ENCODE data around the gene MLST8. TPM values are rescaled to one million over a fixed set of nuclear protein-coding genes. Genes with fewer than 3 reads are reported as not detected.

The MLST8 gene
- total RNA-seq, 1 donor, result 30.8 TPM

- H3K9me3 ChIP-seq (ENCODE audit: low read depth, low read length), result no peaks in the 10 kb centered on the region
- no peak for DNase-seq (ENCODE audit: insufficient read length, low spot score, missing footprints)
- no peak overlapping the region for H2AFZ ChIP-seq (ENCODE audit: low read length)
- no peak overlapping the region for H3K4me3 ChIP-seq (ENCODE audit: insufficient read depth, low read length)
- TF ChIP-seq CTCF (IDR thresholded peaks at IDR 0.05; ENCODE audit: extremely low read depth, low read depth, low read length), result no peak
- no peaks in the 10 kb centered on the region for H3K27me3 ChIP-seq (ENCODE audit: insufficient read depth, low read length)
- peaks cover 8% of the 10 kb centered on the region for H4K20me1 ChIP-seq (ENCODE audit: insufficient read depth, low read length)
- no peaks in the 10 kb centered on the region for H3K79me2 ChIP-seq (ENCODE audit: insufficient read depth, low read length)
- peaks cover 34% of the 10 kb centered on the region for H3K36me3 ChIP-seq (ENCODE audit: insufficient read depth, low read length)
- no peak overlapping the region for H3K27ac ChIP-seq (ENCODE audit: low read depth, low read length)
- no peaks in the 10 kb centered on the region for H3K4me1 ChIP-seq (ENCODE audit: insufficient read depth, low read length)
- H3K4me2 ChIP-seq (ENCODE audit: insufficient read depth, low read length), result no peak overlapping the region
Observed at GRCh38 chr16:2179107-2179501, 26.1 kb upstream of the MLST8 start.

DNA sequence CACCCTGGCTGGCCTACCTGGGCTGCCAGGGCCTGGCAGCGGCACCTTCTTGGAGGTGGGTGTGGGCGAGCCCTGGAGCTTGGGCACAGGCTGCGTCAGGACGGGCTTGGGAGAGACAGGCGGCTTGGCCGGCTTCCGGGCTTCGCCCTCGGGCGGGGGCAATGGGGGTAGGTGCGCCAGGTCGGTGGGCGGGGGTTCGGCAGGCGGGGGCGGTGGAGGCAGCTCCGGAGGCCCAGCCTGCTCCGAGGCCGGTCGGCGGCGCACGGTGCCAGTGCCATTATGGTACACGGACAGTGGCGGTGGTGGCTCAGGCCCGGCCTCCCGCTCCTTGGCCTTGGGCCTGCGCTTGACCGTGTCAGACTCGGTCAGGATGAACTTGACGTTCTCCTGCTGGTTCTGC is 25.7 kb upstream of the MLST8 start:
- H3K27ac ChIP-seq (ENCODE audit: low read depth, low read length), result no peak overlapping the region
- no peaks in the 10 kb centered on the region for H3K79me2 ChIP-seq (ENCODE audit: insufficient read depth, low read length)
- no peaks in the 10 kb centered on the region for H3K9me3 ChIP-seq (ENCODE audit: low read depth, low read length)
- H3K27me3 ChIP-seq (ENCODE audit: insufficient read depth, low read length), result no peaks in the 10 kb centered on the region
- H4K20me1 ChIP-seq (ENCODE audit: insufficient read depth, low read length), result peaks cover 4% of the 10 kb centered on the region
- H2AFZ ChIP-seq (ENCODE audit: low read length), result no peak overlapping the region
- no peak for DNase-seq (ENCODE audit: insufficient read length, low spot score, missing footprints)
- H3K4me1 ChIP-seq (ENCODE audit: insufficient read depth, low read length), result no peaks in the 10 kb centered on the region
- TF ChIP-seq CTCF (IDR thresholded peaks at IDR 0.05; ENCODE audit: extremely low read depth, low read depth, low read length), result no peak
- H3K36me3 ChIP-seq (ENCODE audit: insufficient read depth, low read length), result peaks cover 30% of the 10 kb centered on the region
- no peak overlapping the region for H3K4me3 ChIP-seq (ENCODE audit: insufficient read depth, low read length)
- no peak overlapping the region for H3K4me2 ChIP-seq (ENCODE audit: insufficient read depth, low read length)

- Histone ChIP-seq H3K4me3 (ENCODE audit: insufficient read depth, low read length) (no peak overlapping the region), H3K27ac (ENCODE audit: low read depth, low read length) (no peak overlapping the region), H3K9me3 (ENCODE audit: low read depth, low read length) (no peaks in the 10 kb centered on the region), H3K36me3 (ENCODE audit: insufficient read depth, low read length) (peaks cover 22% of the 10 kb centered on the region), H3K79me2 (ENCODE audit: insufficient read depth, low read length) (no peaks in the 10 kb centered on the region), H4K20me1 (ENCODE audit: insufficient read depth, low read length) (peaks cover 4% of the 10 kb centered on the region), H2AFZ (ENCODE audit: low read length) (no peak overlapping the region), H3K4me1 (ENCODE audit: insufficient read depth, low read length) (no peaks in the 10 kb centered on the region), H3K4me2 (ENCODE audit: insufficient read depth, low read length) (no peak overlapping the region), H3K27me3 (ENCODE audit: insufficient read depth, low read length) (no peaks in the 10 kb centered on the region)
- no peak for DNase-seq (ENCODE audit: insufficient read length, low spot score, missing footprints)
- TF ChIP-seq CTCF (IDR thresholded peaks at IDR 0.05; ENCODE audit: extremely low read depth, low read depth, low read length), result no peak
Observed at GRCh38 chr16:2180461-2180860, 24.8 kb upstream of the MLST8 start.

- TF ChIP-seq CTCF (IDR thresholded peaks at IDR 0.05; ENCODE audit: extremely low read depth, low read depth, low read length), result no peak
- DNase-seq (ENCODE audit: insufficient read length, low spot score, missing footprints), result no peak
- Histone ChIP-seq H3K9me3 (ENCODE audit: low read depth, low read length) (no peaks in the 10 kb centered on the region), H3K27me3 (ENCODE audit: insufficient read depth, low read length) (no peaks in the 10 kb centered on the region), H3K4me2 (ENCODE audit: insufficient read depth, low read length) (no peak overlapping the region), H4K20me1 (ENCODE audit: insufficient read depth, low read length) (peaks cover 4% of the 10 kb centered on the region), H3K79me2 (ENCODE audit: insufficient read depth, low read length) (no peaks in the 10 kb centered on the region), H3K4me1 (ENCODE audit: insufficient read depth, low read length) (no peaks in the 10 kb centered on the region), H3K4me3 (ENCODE audit: insufficient read depth, low read length) (no peak overlapping the region), H2AFZ (ENCODE audit: low read length) (no peak overlapping the region), H3K27ac (ENCODE audit: low read depth, low read length) (no peak overlapping the region), H3K36me3 (ENCODE audit: insufficient read depth, low read length) (peaks cover 14% of the 10 kb centered on the region)
Observed at GRCh38 chr16:2180962-2181923, 24.0 kb upstream of the MLST8 start.

Measured in osteoblast (primary cell).